DND-41 (cell line): ENCODE data around the gene CDH23.

Experiments used
- ATAC-seq: fragments of 200-7000 bp; cut with Tn5 transposase; 3 replicates; pipeline ENCODE4 v1.9.1; 2021; ENCODE audit warnings: low read depth; ENCODE audit not compliant: insufficient read depth
- DNase-seq: peaks from one replicate; pipeline ENCODE4 v3.0.0-alpha.2; 2020
- H2AFZ ChIP-seq: 2 replicates; pipeline ENCODE4 v1.6.0; 2012; ENCODE audit warnings: low read depth, low read length
- H3K27ac ChIP-seq: 2 replicates; pipeline ENCODE4 v1.5.1; 2012; ENCODE audit warnings: low read length, inconsistent platforms
- H3K27me3 ChIP-seq: fragments of 200-600 bp; sonication (generic); 2 replicates; pipeline ENCODE4 v1.6.0; 2012; ENCODE audit warnings: low read length, mild to moderate bottlenecking, inconsistent platforms; ENCODE audit not compliant: insufficient read depth, poor library complexity
- H3K36me3 ChIP-seq: 2 replicates; pipeline ENCODE4 v1.5.1; 2012; ENCODE audit warnings: low read length, inconsistent platforms; ENCODE audit not compliant: insufficient read depth
- H3K4me1 ChIP-seq: 2 replicates; pipeline ENCODE4 v1.5.1; 2012; ENCODE audit warnings: mild to moderate bottlenecking, low read length; ENCODE audit not compliant: insufficient read depth
- H3K4me2 ChIP-seq: 2 replicates; pipeline ENCODE4 v1.6.0; 2012; ENCODE audit warnings: mild to moderate bottlenecking, moderate library complexity, low read length, inconsistent platforms; ENCODE audit not compliant: insufficient read depth
- H3K4me3 ChIP-seq, 2 experiments: fragments of 200-600 bp in 1 of 2; shearing (Covaris generic) in 1 of 2; 2 replicates each; pipeline ENCODE4 v1.5.1; 2012 to 2016; ENCODE audit warnings: inconsistent platforms in 2 of 2, low read length in 2 of 2, mild to moderate bottlenecking in 2 of 2, low read depth in 1 of 2, moderate library complexity in 1 of 2
- H3K79me2 ChIP-seq: 2 replicates; pipeline ENCODE4 v1.6.0; 2012; ENCODE audit warnings: low read length, inconsistent platforms; ENCODE audit not compliant: insufficient read depth
- H3K9ac ChIP-seq: 2 replicates; pipeline ENCODE4 v1.6.0; 2012; ENCODE audit warnings: low read depth, mild to moderate bottlenecking, inconsistent platforms, low read length, moderate library complexity
- H3K9me3 ChIP-seq: 2 replicates; pipeline ENCODE4 v1.5.1; 2012; ENCODE audit warnings: low read length, moderate library complexity, mild to moderate bottlenecking, inconsistent platforms; ENCODE audit not compliant: insufficient read depth, severe bottlenecking
- H4K20me1 ChIP-seq: 2 replicates; pipeline ENCODE4 v1.6.0; 2012; ENCODE audit warnings: low read length; ENCODE audit not compliant: insufficient read depth
- CTCF ChIP-seq: IDR thresholded peaks from 2 replicates; pipeline ENCODE4 v1.5.1; 2012; ENCODE audit warnings: borderline replicate concordance, low read length, moderate library complexity, mild to moderate bottlenecking; ENCODE audit not compliant: poor library complexity, severe bottlenecking; ENCODE audit errors: extremely low read depth
- EZH2 ChIP-seq: IDR thresholded peaks from 3 replicates; pipeline ENCODE4 v1.6.1; 2012; ENCODE audit warnings: borderline replicate concordance, low read depth, mild to moderate bottlenecking, moderate library complexity, low read length, inconsistent platforms; ENCODE audit not compliant: severe bottlenecking

Gene CDH23

GRCh38 chr10:71575451-71575850 is 178.7 kb downstream of the CDH23 start:
- H3K4me3 ChIP-seq, result no peak overlapping the region
- no peak for ATAC-seq
- no peaks in the 10 kb centered on the region for H3K36me3 ChIP-seq
- no peak overlapping the region for H3K9ac ChIP-seq
- no peaks in the 10 kb centered on the region for H3K4me1 ChIP-seq
- no peak for TF ChIP-seq CTCF
- TF ChIP-seq EZH2, result no peak
- peaks cover 3% of the 10 kb centered on the region for H3K27me3 ChIP-seq
- no peak for DNase-seq
- H3K9me3 ChIP-seq, result no peaks in the 10 kb centered on the region
- H4K20me1 ChIP-seq, result 0 out of 2 replicates have a peak, but pooled peaks cover 3% of the 10 kb centered on the region
- H3K27ac ChIP-seq, result no peak overlapping the region
- H3K79me2 ChIP-seq, result no peaks in the 10 kb centered on the region
- no peak overlapping the region for H3K4me2 ChIP-seq
- H2AFZ ChIP-seq, result no peak overlapping the region

DNA sequence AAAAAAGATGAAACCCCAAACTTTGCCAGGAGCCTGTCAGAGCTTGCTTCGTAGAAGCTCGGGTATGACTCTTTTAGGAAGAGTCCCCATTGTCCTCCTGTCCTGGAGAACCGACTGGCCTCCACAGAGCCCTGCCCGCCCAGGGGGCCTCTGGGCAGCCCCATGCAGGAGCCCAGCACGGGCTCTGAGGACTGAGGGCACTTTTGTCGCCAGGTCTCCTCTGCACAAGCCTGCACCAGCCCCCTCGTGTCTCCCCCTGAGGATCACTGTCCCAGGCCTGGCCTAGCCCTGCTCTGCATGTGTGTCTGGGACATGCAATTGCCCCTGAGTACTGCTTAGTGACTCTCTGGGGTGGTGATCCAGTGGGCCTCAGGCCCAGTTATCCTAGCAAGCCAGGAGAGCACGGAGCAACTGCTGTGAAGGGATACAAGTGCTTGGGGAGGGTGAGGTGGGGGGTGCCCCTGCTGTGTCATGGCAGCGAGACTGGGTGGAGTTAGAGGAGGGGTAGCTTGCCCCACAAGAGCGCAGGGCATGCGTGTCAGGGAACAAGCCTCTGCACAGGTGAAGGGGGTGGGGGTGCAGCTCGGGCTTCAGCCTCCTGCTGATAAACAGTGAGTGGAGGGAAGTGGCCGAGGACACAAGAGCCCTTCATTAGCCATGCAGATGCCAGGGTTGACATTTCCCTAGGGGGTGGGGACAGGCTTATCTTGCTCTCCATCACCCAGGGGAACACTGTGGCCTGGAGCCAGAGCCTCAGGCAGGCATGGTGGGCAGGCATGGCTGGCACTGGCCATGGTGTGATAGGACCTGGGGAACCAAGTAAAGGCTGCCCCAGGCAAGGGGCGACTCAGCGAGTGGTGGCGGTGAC is 179.4 kb downstream of the CDH23 start:
- ATAC-seq (no peak), DNase-seq (no peak)
- no peak overlapping the region for H3K9ac ChIP-seq
- no peaks in the 10 kb centered on the region for H3K9me3 ChIP-seq
- no peaks in the 10 kb centered on the region for H3K4me1 ChIP-seq
- no peak overlapping the region for H3K27ac ChIP-seq
- peaks cover 3% of the 10 kb centered on the region for H3K27me3 ChIP-seq
- H2AFZ ChIP-seq, result no peak overlapping the region
- H3K36me3 ChIP-seq, result no peaks in the 10 kb centered on the region
- H3K79me2 ChIP-seq, result no peaks in the 10 kb centered on the region
- no peak overlapping the region for H3K4me2 ChIP-seq
- 0 out of 2 replicates have a peak, but pooled peaks cover 6% of the 10 kb centered on the region for H4K20me1 ChIP-seq
- no peak for TF ChIP-seq EZH2
- TF ChIP-seq CTCF, result no peak
- H3K4me3 ChIP-seq, result no peak overlapping the region

GRCh38 chr10:71576842-71577241 is 180.1 kb downstream of the CDH23 start:
- Histone ChIP-seq H3K4me2 (no peak overlapping the region), H3K27ac (no peak overlapping the region), H3K9me3 (no peaks in the 10 kb centered on the region), H3K9ac (no peak overlapping the region), H3K4me1 (no peaks in the 10 kb centered on the region), H3K36me3 (no peaks in the 10 kb centered on the region), H3K27me3 (peaks cover 3% of the 10 kb centered on the region), H3K79me2 (no peaks in the 10 kb centered on the region), H3K4me3 (no peak overlapping the region), H2AFZ (no peak overlapping the region), H4K20me1 (0 out of 2 replicates have a peak, but pooled peaks cover 6% of the 10 kb centered on the region)
- TF ChIP-seq CTCF (no peak), EZH2 (no peak)
- no peak for DNase-seq
- no peak for ATAC-seq
